Bronchial epithelial cell (primary cell): ENCODE results near the gene KAT6B. TPM values are rescaled to one million over a fixed set of nuclear protein-coding genes. Genes with fewer than 3 reads are reported as not detected.

Experiments used
- DNase-seq: peaks from one replicate; pipeline ENCODE4 v3.0.0-alpha.2; 2010; ENCODE audit warnings: low read depth
- FAIRE-seq: peaks from 2 replicates; lab custom pipeline; 2011; peaks lifted over from hg19 to GRCh38; lab: Jason Lieb, UNC
- H3K27me3 ChIP-seq: 2 replicates; pipeline ENCODE4 v1.5.1; 2011; ENCODE audit warnings: low read length; ENCODE audit not compliant: control insufficient read depth, insufficient read depth
- H3K36me3 ChIP-seq: 2 replicates; pipeline ENCODE4 v1.5.1; 2011; ENCODE audit warnings: low read length; ENCODE audit not compliant: control insufficient read depth, insufficient read depth
- H3K4me3 ChIP-seq: 2 replicates; pipeline ENCODE4 v1.5.1; 2011; ENCODE audit warnings: mild to moderate bottlenecking, low read depth, low read length, control low read depth
- CTCF ChIP-seq: IDR thresholded peaks from 2 replicates; pipeline ENCODE4 v1.5.1; 2011; ENCODE audit warnings: mild to moderate bottlenecking, moderate library complexity, low read length, control low read depth, inconsistent platforms; ENCODE audit not compliant: insufficient read depth, severe bottlenecking
- total RNA-seq: library from RNA; depleted of rRNA; stranded (reverse); fragments of >200 nt; gene quantifications from 2 replicates; pipeline ENCODE4 v1.2.1, GENCODE V29; 2014

KAT6B gene
- total RNA-seq, 1 donor from 2014 or later = 8.7 TPM

DNA sequence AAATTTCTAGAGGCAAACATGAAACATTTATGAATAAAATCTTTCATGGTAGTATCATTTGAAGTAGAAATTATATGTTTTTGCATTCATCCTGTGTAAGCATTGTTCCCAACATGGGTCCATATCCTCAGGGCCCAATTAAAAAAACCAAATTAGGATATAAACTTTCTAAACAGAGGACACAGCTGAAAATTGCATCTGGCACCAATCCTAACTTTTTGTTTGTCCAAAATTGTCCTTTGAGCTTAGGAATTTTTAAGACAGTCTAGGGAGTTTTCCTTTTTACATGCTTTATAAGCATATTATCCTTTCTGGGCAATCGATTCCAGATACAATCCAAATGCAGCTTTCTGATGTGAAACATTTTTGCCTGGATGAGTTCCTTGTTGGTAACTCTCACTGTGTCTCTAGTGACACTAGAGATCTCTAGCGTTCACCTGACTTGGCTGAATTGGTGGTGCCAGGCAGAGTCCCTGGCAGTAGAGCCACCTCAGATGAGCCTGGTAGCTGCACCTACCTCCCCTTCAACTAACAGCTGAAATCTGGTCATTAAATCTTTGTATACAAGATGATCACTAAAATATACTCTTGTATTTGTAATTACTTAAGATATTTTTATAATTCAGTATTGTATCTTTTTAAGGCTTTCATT, 147.5 kb downstream of the KAT6B start:
- H3K36me3 ChIP-seq = peaks cover 2% of the 10 kb centered on the region
- no peak overlapping the region for H3K4me3 ChIP-seq
- DNase-seq (no peak), FAIRE-seq (no peak)
- no peaks in the 10 kb centered on the region for H3K27me3 ChIP-seq
- no peak for TF ChIP-seq CTCF

DNA sequence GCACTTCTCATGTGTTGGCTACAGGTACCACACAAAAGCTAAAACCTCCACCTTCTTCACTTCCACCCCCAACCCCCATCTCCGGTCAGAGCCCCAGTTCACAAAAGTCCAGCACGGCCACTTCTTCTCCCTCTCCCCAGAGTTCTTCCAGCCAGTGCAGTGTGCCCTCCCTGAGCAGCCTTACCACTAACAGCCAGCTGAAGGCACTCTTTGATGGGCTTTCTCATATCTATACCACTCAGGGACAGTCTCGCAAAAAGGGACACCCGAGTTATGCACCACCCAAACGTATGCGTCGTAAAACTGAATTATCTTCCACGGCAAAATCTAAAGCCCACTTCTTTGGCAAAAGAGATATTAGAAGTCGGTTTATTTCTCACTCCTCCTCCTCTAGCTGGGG, 149.4 kb downstream of the KAT6B start:
- no peak for TF ChIP-seq CTCF
- Histone ChIP-seq H3K27me3 (no peaks in the 10 kb centered on the region), H3K36me3 (peaks cover 2% of the 10 kb centered on the region), H3K4me3 (no peak overlapping the region)
- FAIRE-seq (no peak), DNase-seq (no peak)

DNA sequence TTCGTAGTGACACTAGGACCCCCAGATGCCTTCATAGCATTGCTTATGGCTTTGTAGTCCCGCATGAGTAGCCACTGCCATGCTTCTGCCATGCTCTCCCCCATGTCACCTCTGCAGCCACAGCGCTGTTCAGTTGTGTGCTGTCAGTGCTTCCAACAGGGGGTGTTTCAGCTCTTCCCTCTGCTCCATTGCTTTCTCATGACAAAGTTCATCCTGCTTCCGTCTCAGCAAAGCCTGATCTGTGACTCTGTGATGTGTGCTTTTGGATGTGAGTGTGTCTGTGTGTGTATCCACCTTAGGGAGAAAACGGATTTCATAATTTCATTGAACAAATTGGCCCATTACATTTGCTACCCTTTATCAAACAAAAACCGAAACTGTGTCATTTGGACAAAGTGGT, 150.2 kb downstream of the KAT6B start:
- FAIRE-seq (no peak), DNase-seq (no peak)
- Histone ChIP-seq H3K4me3 (no peak overlapping the region), H3K27me3 (no peaks in the 10 kb centered on the region), H3K36me3 (peaks cover 2% of the 10 kb centered on the region)
- no peak for TF ChIP-seq CTCF

GRCh38 chr10:74977072-74977471, 150.7 kb downstream of the KAT6B start:
- Histone ChIP-seq H3K4me3 (no peak overlapping the region), H3K36me3 (peaks cover 2% of the 10 kb centered on the region), H3K27me3 (no peaks in the 10 kb centered on the region)
- no peak for TF ChIP-seq CTCF
- FAIRE-seq (no peak), DNase-seq (no peak)

DNA sequence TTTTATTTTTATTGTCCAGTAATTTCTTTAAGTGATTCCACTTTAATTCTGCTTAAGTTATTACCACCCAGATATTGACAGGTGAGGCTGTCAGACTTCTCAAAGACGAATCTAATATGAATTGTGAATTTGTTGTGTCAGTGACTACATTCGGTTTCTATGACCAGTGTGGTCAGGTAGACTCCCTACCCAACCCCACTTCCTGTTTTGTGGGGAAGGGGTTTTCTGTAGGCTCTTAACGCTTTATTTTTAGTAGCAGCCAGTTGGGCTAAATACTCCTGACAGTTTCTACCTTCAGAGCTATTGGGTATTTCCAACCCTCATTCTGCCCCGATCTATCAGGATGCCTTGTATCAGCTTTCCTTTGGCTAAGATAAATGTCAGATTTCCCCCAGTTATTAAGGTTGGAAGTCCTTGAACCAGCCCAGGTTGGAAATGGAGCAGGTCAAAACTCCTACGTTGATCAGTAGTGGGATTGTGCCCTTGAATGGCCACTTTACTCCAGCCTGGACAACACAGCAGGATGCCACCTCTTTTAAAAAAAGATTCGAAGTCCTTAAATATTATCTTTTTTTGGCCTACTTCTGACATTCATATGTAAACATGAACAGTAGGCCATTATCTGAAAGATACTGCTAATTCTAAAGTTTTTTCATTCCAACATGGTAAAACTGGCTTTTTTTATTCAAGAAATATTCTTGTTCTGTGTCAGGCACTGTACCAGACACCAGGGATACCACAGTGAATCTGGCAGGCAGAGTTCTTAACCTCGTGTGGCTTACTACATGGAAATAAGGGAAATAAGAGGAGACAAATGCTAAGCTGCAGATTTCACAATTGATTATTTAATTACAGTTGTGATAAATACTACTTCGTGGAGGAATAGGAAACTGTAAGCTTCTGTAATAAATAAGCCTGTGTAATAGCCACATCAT, 151.8 kb downstream of the KAT6B start:
- peaks cover 2% of the 10 kb centered on the region for H3K36me3 ChIP-seq
- H3K4me3 ChIP-seq = no peak overlapping the region
- DNase-seq (no peak), FAIRE-seq (no peak)
- H3K27me3 ChIP-seq = no peaks in the 10 kb centered on the region
- no peak for TF ChIP-seq CTCF
